Stimulated activated CD8-positive, alpha-beta memory T cell treated with anti-CD3 and anti-CD28 coated beads, Interleukin-7, amount 100 ng/mL, for 4 hours (primary cell): ENCODE results near the gene CACNA1C.

ENCODE experiments used
- DNase-seq, 2 donors: peaks; one replicate each; pipeline ENCODE4 v3.0.0-alpha.2; 2020; ENCODE audit warnings: low read depth in 2 of 2

The CACNA1C gene

DNA sequence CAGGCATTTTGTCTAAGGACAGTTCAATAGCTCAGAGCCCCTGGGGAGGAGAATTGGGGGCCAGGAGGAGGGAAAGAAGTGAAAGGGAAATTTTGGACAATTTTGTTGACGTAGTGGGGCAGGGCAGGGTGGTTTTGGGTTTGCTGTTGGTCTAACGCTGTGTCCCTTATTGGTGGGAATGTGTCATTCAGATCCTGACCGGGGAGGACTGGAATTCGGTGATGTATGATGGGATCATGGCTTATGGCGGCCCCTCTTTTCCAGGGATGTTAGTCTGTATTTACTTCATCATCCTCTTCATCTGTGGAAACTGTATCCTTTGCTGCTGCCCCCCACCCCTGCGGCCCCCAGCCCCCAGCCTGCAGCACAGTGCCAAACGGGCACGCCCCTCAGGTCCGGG is 529.8 kb downstream of the CACNA1C start:
- no peak for DNase-seq

DNA sequence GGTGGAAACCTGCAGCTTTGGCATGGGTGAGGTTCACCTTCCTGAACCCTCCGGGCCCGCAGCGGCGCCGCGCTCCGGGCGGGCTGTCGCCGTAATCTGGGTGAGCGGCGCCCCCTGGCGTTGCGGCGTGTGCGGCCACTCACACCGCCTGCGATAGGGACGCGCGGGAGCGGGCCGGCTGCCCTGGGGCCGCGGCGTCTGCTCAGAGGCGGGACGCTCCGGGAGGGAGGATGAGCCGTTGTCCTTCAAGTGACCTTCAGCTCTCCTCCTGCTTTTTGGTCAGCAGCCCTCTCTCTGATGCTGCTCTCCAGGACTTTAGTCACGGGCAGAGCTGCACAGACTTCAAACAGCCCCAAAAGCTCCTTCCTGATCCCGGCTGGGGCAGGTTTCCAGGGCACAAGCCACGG is 530.3 kb downstream of the CACNA1C start:
- DNase-seq: peak in 1 of 2 donors; percentile 12

DNA sequence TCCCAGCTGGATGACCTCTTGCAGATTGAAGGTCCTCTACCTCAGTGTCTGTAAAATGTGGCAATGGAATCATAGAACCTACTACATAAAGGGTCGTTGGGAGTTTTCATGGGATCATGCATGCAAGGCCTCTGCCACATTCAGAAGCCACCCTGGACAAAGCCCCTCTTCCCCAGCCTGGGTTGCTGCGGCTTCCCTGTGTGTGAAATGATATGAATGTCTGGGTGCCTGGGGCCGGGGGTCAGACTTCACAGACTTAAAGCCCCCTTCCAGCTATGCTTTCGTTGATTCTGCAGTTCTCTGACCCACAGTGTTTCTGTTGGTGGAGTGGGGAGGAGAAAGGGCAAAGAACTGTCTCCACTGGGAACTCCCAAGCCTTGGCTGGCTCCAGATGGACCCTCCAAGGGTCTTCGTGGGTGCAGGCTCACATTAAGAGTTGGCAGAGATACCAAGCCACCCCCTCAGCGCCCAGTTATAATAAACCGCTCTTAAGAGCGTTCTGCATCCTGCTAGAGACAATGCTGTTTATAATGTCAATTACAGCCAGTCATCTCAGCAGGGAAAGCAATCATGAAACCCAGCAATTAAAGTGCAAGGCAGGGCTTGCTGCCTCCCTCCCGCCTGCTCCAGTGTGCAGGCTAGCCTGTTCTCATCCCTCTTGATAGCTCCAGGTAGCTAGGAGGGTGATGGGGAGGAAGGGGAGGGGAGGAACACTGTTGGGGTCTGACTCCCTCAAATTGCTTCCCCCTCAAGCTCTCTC is 531.0 kb downstream of the CACNA1C start:
- no peak for DNase-seq

DNA sequence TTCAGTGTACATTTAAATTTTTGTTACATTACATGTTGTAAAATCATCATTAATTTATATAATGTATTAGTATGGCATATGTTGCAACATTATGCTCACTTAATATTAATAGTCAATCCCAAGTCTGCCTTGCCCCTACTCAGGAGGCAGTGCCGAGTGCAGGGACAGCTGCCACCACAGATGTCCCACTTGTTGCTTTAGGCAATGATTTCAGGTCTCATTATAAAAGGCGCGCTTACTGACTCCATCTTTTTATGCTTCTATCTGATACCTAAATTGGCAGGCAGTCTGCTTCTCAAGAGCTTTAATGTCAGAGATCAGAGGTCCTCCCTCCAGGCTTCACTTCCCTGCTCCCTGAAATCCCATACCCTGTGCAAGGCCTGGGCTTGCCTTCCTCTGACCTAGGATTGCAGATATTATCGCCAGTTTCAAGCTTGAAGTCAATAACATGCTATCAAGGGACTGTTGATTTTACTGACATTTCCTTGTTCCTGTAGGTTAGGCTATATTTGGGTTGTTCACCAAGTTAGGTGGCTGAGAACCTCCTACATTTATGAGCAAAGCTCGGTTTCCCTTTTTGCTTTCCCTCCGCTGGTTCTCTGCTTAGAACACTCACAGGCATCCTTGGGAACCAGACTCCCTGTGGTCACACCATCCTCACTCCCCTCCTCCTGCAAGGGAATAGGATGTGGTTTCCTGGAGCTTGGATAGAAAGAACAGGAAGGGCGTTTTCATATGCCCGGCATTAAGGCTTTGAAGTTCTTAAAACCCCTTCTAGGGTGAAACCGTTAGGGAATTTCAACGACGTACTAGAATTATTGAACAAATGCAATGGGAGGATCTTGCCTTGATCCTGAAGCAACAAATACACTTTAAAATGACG is 533.6 kb downstream of the CACNA1C start:
- no peak for DNase-seq

DNA sequence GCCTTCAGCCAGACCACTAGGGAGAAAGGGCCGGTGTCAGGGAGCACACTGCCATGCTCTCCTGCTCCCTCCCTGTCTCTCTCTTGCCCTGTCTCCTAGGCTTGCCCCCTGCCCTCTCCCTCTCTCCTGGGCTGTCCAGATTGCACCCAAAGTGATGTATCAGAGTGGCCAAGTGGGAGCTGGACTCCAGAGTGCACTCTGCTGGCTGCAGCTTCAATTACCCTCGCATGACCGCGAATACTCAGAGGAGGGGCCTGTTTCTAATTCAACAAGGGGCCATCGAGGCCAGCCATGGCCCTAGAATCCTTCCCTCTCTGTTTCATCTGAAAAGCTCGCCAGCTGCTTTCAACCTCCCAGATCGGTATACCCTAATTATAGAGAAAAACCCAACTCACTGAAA is 535.6 kb downstream of the CACNA1C start:
- no peak for DNase-seq

DNA sequence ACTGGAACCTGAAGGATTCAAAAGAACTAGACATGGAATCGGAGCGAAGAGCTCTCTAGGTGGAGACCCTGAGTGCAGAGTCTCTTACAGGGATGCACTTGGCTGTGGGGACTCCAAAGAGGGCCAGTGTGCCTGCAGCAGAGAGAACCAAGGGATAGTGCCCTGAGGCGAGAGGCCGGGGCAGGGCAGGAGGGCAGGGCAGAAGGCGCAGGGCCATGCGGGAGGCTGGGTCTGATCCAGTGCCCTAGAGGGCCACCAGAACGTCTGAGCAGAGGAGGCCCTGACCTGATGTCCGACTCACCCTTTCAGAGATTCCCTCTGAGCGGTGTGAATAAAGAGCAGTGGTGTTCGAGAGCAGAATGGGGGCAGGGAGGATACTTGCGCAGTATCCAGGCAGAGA is 536.6 kb downstream of the CACNA1C start:
- DNase-seq: no peak

DNA sequence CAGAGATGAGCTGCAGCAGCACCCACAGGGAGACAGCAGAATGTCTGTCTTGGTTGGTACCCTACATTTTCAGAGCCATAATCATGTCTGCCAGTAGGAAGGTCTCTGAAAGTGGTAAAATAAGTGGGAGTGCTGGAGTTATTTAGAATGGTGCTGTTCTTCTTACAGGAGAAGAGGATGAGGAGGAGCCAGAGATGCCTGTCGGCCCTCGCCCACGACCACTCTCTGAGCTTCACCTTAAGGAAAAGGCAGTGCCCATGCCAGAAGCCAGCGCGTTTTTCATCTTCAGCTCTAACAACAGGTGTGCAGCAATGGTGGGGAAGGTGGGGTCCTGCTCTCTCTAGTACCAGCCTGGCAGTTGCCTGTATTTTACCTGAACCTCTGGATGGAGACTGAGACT is 540.3 kb downstream of the CACNA1C start:
- no peak for DNase-seq

DNA sequence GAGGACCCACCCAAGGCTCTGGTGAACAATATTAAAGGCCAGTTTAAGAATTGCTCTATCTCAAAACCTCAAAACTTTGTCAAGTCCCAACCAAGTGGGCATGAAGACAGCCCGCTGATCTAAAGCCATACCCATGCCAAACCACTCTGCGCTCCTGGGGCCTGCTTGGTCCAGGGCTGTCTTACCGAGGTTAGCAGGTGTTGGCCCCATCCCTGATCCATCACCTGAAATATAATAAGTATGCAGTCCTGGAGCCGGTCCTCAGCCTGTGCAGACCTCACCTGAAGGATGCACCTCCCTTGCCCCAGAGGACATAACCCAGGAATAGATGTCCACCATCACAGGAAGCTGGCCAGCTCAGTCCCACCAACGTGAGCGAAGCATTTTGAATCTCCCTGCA is 543.7 kb downstream of the CACNA1C start:
- DNase-seq: no peak

DNA sequence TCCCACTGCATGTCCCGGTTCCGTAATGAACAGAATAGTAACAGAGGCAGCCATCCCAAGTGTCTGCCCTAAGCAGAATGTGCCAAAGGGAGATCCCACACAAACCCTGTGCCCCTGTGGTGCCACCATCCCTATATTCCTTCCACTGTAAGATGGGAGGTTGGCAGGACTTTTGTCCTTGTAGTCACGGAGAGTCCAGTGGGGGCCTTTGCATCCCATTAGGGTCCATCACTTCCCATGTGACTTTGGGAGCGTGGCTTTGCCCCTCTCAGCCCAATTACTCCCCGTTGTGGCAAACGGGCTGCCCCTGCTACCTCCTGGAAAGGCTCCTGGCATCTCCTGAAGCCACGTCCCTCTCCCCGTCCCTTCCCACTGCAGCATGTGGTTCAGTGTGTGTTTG is 552.5 kb downstream of the CACNA1C start:
- no peak for DNase-seq

DNA sequence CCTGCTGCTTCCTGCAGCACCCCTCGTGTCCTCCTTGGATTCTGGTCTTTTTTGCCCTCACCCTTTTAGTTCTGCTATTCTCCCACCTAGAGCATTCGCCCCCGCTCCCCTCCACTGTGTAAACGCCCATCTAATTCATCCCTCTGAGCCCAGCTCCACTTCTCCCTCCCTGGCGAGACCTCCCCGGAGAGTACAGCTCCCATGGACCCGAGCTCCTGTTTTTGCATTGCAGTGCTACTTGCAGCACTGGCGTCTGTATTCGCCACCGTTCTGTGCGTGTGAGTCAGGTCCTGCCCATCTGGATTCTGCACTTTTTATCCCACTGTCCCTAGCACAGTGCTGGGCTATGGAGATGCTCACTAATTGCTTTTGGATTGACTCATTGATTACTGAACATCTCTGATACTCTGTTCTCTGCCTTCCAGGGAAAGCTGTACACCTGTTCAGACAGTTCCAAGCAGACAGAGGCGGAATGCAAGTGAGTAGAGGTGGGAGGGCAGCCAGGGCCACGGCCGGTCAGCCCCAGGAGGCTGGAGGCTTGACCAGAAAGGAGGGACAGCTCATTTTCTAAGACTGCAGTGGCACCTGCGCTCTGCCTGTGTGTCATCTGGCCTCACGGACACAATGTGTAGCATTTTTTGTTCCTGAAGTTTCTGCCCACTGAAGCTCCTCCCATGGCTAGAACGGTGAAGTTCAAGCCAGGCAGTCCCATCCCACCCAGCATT is 553.6 kb downstream of the CACNA1C start:
- no peak for DNase-seq

DNA sequence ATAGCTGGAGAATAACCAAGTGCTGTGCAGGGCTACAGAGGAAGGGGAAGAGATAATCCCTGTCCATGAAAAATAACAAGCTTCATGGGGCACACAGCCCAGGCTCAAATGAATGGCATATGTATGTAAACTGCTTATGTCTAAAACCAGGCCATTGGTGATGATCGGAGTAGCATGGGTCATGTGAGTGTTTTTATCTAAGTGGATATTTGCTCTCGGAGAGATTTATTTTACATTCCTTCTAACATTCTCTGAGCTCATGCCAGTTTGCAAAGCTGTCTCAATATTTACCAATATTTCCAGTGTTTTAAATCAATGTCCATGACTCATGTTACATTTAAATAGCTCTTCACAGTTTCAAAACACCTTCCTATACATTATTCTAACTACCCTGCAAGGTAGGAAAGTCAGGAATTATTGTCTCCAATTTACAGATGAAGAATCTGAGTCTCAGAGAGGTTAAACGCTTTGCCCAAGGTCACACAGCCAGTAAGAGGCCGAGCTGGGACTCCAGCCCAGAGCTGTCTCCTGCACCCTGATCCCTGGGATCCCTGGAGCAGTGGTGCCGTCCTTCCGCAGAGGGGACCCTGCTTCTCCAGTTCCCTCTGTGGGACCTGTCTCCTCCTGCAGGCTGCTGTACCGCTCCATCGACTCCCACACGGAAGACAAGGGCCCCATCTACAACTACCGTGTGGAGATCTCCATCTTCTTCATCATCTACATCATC is 555.3 kb downstream of the CACNA1C start:
- DNase-seq: no peak

DNA sequence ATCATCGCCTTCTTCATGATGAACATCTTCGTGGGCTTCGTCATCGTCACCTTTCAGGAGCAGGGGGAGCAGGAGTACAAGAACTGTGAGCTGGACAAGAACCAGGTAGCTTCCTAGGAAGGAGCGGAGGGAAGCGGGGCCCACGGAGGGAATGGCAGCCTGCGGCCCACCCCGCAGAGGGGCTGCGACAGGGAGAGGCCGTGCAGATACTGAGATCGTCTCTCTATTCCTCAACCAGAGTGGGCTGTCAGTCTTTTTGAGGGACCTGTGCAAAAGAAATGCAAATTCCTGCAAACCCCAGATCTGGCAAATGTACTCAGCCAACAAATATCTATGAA is 555.8 kb downstream of the CACNA1C start:
- DNase-seq: no peak

DNA sequence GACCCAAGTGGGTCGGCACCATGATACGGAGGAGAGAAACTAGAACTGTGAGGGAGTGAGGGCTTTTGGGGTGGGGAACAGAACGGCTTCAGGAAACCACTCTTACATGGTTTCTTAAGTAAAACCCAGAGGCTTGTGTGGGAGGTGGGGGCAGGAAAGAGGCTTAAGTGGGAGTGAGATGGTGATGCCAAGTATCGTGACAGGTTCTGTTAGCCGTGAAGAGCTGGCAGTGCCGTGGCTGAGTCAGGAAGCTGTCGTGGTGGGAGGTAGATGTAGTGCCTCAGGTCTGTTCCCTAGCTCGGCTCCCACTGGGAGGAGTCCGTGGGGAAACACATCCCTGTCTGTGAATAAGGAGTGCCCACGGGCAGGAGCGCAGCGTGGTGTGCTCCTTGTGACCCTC is 556.2 kb downstream of the CACNA1C start:
- no peak for DNase-seq

DNA sequence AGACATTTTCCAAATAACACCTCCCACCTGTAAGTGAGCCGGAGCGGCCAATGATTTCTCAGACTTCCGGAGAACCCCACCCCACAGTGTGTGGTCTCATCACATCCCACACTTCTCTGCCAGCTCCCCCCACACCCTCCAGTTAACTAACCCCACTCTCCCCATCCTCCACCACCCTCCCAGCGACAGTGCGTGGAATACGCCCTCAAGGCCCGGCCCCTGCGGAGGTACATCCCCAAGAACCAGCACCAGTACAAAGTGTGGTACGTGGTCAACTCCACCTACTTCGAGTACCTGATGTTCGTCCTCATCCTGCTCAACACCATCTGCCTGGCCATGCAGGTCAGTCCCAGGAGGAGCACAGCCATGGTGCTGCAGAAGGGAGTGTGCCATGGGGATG is 557.6 kb downstream of the CACNA1C start:
- no peak for DNase-seq

DNA sequence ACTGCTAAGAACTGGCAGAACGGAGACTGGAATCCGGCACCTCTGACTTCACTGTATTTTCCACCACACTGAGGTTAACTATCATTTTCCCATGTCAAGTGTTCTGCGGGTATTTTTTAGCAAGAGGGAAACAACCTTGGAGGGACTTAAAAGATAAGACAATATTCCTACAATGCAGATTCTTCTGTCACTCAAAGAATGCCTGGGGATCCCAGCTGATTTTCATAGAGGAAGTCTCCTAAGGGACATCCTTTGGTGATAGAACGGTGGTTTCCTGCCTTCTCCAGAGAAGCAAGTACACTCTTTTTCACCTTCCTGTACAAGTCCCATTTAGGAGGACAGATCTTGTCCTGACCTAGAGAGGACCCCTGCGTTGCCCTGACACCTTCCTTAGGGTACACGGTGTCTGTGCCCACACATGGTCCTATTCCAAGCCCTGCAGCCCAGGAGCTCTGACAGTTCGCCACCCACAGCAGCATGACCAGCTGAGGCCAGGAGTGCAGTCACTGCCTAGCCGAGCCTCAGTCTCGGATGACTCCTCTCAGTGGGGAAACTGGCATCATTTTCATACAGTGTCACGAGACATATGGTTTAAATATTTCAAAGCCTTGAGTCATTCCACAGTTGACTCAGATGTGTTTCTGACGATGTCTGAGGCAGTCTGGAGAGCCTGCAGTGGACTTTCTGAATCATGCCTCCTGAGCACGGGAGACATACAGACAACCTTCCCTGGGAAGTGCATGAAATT is 560.7 kb downstream of the CACNA1C start:
- DNase-seq: no peak

DNA sequence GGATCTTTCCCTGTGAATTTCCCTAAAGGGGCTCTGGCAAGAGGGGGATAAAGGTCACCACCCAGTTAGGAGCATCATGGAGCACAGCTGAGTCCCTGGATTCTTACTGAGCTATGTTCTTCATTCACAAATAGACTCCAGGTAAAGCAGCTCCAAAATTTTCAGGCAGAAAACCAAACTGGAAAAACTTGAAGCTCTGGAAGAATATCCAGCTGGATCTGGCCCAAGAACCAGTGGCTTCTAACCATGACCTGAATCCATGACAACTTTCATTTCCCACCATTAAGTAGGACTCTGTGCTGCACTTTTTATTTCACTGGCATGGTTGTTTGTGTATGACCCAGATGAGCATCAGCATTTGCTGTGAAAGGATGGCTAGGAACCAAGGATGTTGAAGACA is 561.6 kb downstream of the CACNA1C start:
- no peak for DNase-seq

DNA sequence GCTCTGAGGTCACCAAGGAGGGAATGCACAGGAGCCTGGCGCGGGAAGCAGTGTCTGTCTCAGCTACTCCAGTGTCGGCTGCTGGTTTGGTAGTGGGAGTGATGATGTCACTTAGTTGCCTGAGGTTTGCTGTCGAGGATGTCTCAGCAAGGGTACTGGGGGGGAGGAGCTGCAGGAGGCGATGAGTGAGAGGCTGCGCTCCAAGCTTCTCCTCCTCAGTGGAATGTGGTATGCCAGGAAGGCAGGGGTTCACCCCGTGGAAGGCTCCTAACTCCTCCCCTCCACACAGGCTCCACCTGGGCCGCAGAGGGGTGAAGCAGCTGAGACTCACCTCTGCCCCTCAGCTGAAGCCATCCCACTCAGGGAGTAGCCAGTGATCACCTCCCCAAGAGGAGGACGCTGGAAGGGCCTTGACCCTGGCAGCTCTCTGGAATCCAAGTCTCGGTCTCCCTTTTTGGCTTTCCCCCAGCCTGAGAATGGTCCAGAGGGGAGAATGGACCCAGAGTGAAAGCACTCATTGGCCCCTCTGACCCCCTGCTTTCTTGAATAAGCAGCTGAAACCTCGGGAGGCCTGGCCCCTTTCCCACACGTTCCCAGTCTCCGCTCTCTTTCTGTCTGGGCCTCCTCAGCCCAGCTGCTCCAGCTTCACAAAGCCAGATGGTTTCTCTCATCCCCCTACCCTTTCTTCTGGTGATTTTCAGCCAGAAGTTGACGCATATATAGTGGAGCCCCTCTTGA is 563.0 kb downstream of the CACNA1C start:
- DNase-seq: no peak

DNA sequence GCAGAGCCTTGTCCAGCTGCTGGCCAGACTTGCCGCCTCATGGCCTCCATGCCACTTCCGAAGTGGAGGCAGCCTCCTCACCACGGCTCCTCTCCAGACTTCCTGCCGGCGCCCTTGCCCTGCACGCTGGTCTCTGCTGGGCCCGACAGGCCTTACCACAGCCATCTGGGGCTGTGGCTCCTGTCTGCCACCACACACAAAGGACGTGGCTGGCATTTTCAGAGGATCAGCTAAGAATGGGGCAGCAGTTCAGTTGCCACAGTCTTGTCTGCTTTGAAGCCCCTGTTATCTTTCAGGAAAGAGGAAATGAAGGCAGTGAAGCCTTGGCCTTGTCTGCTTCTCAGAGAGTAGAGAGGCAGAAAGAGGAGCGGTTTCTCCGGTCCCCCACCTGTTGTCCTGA is 564.0 kb downstream of the CACNA1C start:
- DNase-seq: no peak

DNA sequence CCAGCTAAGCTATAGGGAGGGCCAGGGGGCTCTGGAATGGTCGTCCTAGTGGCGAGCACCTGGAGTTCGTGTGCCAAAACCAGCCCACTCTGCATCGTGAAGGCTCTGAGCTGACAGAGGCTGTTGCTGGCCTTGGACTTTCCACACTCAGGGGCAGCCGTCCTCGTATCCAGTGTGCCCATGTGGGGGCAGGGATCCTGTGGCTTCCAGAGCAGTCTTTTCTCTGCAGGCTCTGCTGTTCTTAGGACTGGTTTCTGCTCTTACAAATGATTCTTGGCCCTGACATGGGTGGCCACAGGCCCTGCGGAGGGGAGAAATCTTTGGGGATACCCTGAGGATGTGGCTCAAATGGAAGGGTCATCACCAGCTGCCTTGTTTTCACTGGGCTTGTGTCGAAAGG is 564.6 kb downstream of the CACNA1C start:
- no peak for DNase-seq

DNA sequence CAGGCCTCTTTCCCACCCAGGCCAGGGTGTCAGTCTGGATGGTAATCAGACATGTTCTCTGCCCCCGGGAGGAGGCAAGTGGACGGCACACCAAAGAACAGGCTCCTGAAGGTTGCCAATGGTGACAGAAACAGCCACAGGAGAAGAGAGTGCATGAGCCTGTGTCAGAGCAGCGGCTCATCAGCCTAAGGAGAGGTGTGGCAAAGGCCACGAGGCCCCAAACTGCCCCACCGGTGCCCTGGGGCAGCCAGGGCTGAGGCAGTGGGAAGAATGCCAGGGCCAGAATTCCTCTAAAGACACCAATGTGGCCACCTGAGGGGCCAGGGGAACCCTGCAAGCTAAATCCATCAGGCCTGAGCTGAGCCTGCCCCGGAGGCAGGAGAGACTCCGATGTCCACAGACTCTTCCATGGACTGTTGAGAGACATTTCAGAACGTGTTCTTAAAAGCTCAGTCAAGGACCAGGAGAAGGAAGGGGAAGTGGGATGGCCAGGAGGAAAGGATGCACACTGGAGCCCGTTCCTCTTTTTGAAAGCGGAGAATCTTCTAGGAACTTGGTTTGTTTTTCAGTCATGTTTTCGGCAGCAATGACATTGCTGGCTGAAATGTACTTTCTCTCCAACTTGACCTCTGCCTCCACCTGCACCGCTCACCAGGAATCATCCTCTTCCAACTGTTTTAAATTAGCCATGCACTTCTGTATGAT is 565.7 kb downstream of the CACNA1C start:
- no peak for DNase-seq
